Lower leg skin (tissue), 3 donors: ENCODE results near the gene PNPLA6.

Source experiments
- CTCF ChIP-seq, 3 donors: fragments of 450-650 bp; IDR thresholded peaks; one replicate each; pipeline ENCODE4 v1.5.1; 2016; ENCODE audit warnings: antibody characterized with exemption in 3 of 3, mild to moderate bottlenecking in 3 of 3, moderate library complexity in 2 of 3
- POLR2A ChIP-seq, 2 donors: fragments of 450-650 bp; IDR thresholded peaks; one replicate each; pipeline ENCODE4 v1.6.1; 2016 to 2017; ENCODE audit warnings: antibody characterized with exemption in 2 of 2, mild to moderate bottlenecking in 1 of 2, moderate library complexity in 1 of 2

GRCh38 chr19:7529610-7530490 lies 5.7 kb upstream of the PNPLA6 start:
- no peak for TF ChIP-seq CTCF (IDR thresholded peaks at IDR 0.05)
- no peak for TF ChIP-seq POLR2A (IDR thresholded peaks at IDR 0.05)
